ENCODE data around the gene CEBPG.
A peak's percentile ranks its signal among the peaks of the same experiment; 100 is the strongest.

CEBPG gene

GRCh38 chr19:33404506-33405253, 31.2 kb downstream of the CEBPG start:
- Histone ChIP-seq H3K27ac (ENCODE audit: low read depth, low read length) (peak overlapping the region; percentile 32), H3K9me3 (ENCODE audit: control insufficient read depth in 5 of 5, low read length in 5 of 5) (no peaks in the 10 kb centered on the region), H3K27me3 (ENCODE audit: control insufficient read depth in 5 of 5, insufficient read depth in 4 of 5, low read length in 5 of 5) (no peaks in the 10 kb centered on the region), H3K36me3 (ENCODE audit: control insufficient read depth in 5 of 5, insufficient read depth in 5 of 5, low read length in 5 of 5) (peaks cover 0 to 24% (median 7%) of the 10 kb centered on the region in 5 donors), H3K4me1 (ENCODE audit: control insufficient read depth in 5 of 5, insufficient read depth in 5 of 5, low read length in 5 of 5) (peaks cover 3 to 48% (median 38%) of the 10 kb centered on the region in 5 donors), H3K9ac (ENCODE audit: low read length in 5 of 5) (peak overlapping the region in 1 of 5 donors; percentile 44), H3K4me3 (ENCODE audit: low read depth in 1 of 5, low read length in 5 of 5) (no peak overlapping the region)

GRCh38 chr19:33405254-33405552, 31.7 kb downstream of the CEBPG start:
- Histone ChIP-seq H3K9me3 (ENCODE audit: control insufficient read depth in 5 of 5, low read length in 5 of 5) (no peaks in the 10 kb centered on the region), H3K9ac (ENCODE audit: low read length in 5 of 5) (no peak overlapping the region), H3K27me3 (ENCODE audit: control insufficient read depth in 5 of 5, insufficient read depth in 4 of 5, low read length in 5 of 5) (no peaks in the 10 kb centered on the region), H3K4me3 (ENCODE audit: low read depth in 1 of 5, low read length in 5 of 5) (peak overlapping the region in 1 of 5 donors; percentile 15), H3K36me3 (ENCODE audit: control insufficient read depth in 5 of 5, insufficient read depth in 5 of 5, low read length in 5 of 5) (peaks cover 0 to 24% (median 12%) of the 10 kb centered on the region in 5 donors), H3K27ac (ENCODE audit: low read depth, low read length) (peak overlapping the region; percentile 32), H3K4me1 (ENCODE audit: control insufficient read depth in 5 of 5, insufficient read depth in 5 of 5, low read length in 5 of 5) (peaks cover 3 to 48% (median 38%) of the 10 kb centered on the region in 5 donors)

- Histone ChIP-seq H3K9ac (ENCODE audit: low read length in 5 of 5) (no peak overlapping the region), H3K27me3 (ENCODE audit: control insufficient read depth in 5 of 5, insufficient read depth in 4 of 5, low read length in 5 of 5) (no peaks in the 10 kb centered on the region), H3K27ac (ENCODE audit: low read depth, low read length) (peak overlapping the region; percentile 32), H3K36me3 (ENCODE audit: control insufficient read depth in 5 of 5, insufficient read depth in 5 of 5, low read length in 5 of 5) (peaks cover 0 to 29% (median 18%) of the 10 kb centered on the region in 5 donors), H3K9me3 (ENCODE audit: control insufficient read depth in 5 of 5, low read length in 5 of 5) (no peaks in the 10 kb centered on the region), H3K4me1 (ENCODE audit: control insufficient read depth in 5 of 5, insufficient read depth in 5 of 5, low read length in 5 of 5) (peaks cover 3 to 48% (median 38%) of the 10 kb centered on the region in 5 donors), H3K4me3 (ENCODE audit: low read depth in 1 of 5, low read length in 5 of 5) (peak overlapping the region in 1 of 5 donors; percentile 15)
Measured at GRCh38 chr19:33405553-33406461, 32.3 kb downstream of the CEBPG start.

- Histone ChIP-seq H3K4me1 (ENCODE audit: control insufficient read depth in 5 of 5, insufficient read depth in 5 of 5, low read length in 5 of 5) (peaks cover 3 to 48% (median 38%) of the 10 kb centered on the region in 5 donors), H3K27ac (ENCODE audit: low read depth, low read length) (peak overlapping the region; percentile 10), H3K36me3 (ENCODE audit: control insufficient read depth in 5 of 5, insufficient read depth in 5 of 5, low read length in 5 of 5) (peaks cover 0 to 30% (median 26%) of the 10 kb centered on the region in 5 donors), H3K27me3 (ENCODE audit: control insufficient read depth in 5 of 5, insufficient read depth in 4 of 5, low read length in 5 of 5) (no peaks in the 10 kb centered on the region), H3K9me3 (ENCODE audit: control insufficient read depth in 5 of 5, low read length in 5 of 5) (no peaks in the 10 kb centered on the region), H3K9ac (ENCODE audit: low read length in 5 of 5) (no peak overlapping the region), H3K4me3 (ENCODE audit: low read depth in 1 of 5, low read length in 5 of 5) (no peak overlapping the region)
Measured at GRCh38 chr19:33406521-33407139, 33.1 kb downstream of the CEBPG start.

GRCh38 chr19:33407140-33407551, 33.6 kb downstream of the CEBPG start:
- Histone ChIP-seq H3K36me3 (ENCODE audit: control insufficient read depth in 5 of 5, insufficient read depth in 5 of 5, low read length in 5 of 5) (peaks cover 0 to 32% (median 29%) of the 10 kb centered on the region in 5 donors), H3K4me3 (ENCODE audit: low read depth in 1 of 5, low read length in 5 of 5) (no peak overlapping the region), H3K9me3 (ENCODE audit: control insufficient read depth in 5 of 5, low read length in 5 of 5) (no peaks in the 10 kb centered on the region), H3K4me1 (ENCODE audit: control insufficient read depth in 5 of 5, insufficient read depth in 5 of 5, low read length in 5 of 5) (peaks cover 3 to 48% (median 38%) of the 10 kb centered on the region in 5 donors), H3K9ac (ENCODE audit: low read length in 5 of 5) (no peak overlapping the region), H3K27ac (ENCODE audit: low read depth, low read length) (no peak overlapping the region), H3K27me3 (ENCODE audit: control insufficient read depth in 5 of 5, insufficient read depth in 4 of 5, low read length in 5 of 5) (no peaks in the 10 kb centered on the region)

GRCh38 chr19:33407716-33408115, 34.2 kb downstream of the CEBPG start:
- no peak overlapping the region for H3K27ac ChIP-seq (ENCODE audit: low read depth, low read length)
- H3K4me1 ChIP-seq (ENCODE audit: control insufficient read depth in 5 of 5, insufficient read depth in 5 of 5, low read length in 5 of 5) = peaks cover 3 to 43% (median 38%) of the 10 kb centered on the region in 5 donors
- no peaks in the 10 kb centered on the region for H3K9me3 ChIP-seq (ENCODE audit: control insufficient read depth in 5 of 5, low read length in 5 of 5)
- H3K9ac ChIP-seq (ENCODE audit: low read length in 5 of 5) = no peak overlapping the region
- H3K4me3 ChIP-seq (ENCODE audit: low read depth in 1 of 5, low read length in 5 of 5) = no peak overlapping the region
- peaks cover 0 to 34% (median 30%) of the 10 kb centered on the region in 5 donors for H3K36me3 ChIP-seq (ENCODE audit: control insufficient read depth in 5 of 5, insufficient read depth in 5 of 5, low read length in 5 of 5)
- H3K27me3 ChIP-seq (ENCODE audit: control insufficient read depth in 5 of 5, insufficient read depth in 4 of 5, low read length in 5 of 5) = no peaks in the 10 kb centered on the region

GRCh38 chr19:33408116-33408515, 34.6 kb downstream of the CEBPG start:
- Histone ChIP-seq H3K27ac (ENCODE audit: low read depth, low read length) (no peak overlapping the region), H3K4me1 (ENCODE audit: control insufficient read depth in 5 of 5, insufficient read depth in 5 of 5, low read length in 5 of 5) (peaks cover 3 to 39% (median 37%) of the 10 kb centered on the region in 5 donors), H3K36me3 (ENCODE audit: control insufficient read depth in 5 of 5, insufficient read depth in 5 of 5, low read length in 5 of 5) (peaks cover 0 to 38% (median 32%) of the 10 kb centered on the region in 5 donors), H3K9me3 (ENCODE audit: control insufficient read depth in 5 of 5, low read length in 5 of 5) (no peaks in the 10 kb centered on the region), H3K4me3 (ENCODE audit: low read depth in 1 of 5, low read length in 5 of 5) (no peak overlapping the region), H3K27me3 (ENCODE audit: control insufficient read depth in 5 of 5, insufficient read depth in 4 of 5, low read length in 5 of 5) (no peaks in the 10 kb centered on the region), H3K9ac (ENCODE audit: low read length in 5 of 5) (no peak overlapping the region)

GRCh38 chr19:33408538-33409434, 35.3 kb downstream of the CEBPG start:
- no peak overlapping the region for H3K27ac ChIP-seq (ENCODE audit: low read depth, low read length)
- no peaks in the 10 kb centered on the region for H3K27me3 ChIP-seq (ENCODE audit: control insufficient read depth in 5 of 5, insufficient read depth in 4 of 5, low read length in 5 of 5)
- peaks cover 0 to 40% (median 32%) of the 10 kb centered on the region in 5 donors for H3K36me3 ChIP-seq (ENCODE audit: control insufficient read depth in 5 of 5, insufficient read depth in 5 of 5, low read length in 5 of 5)
- no peak overlapping the region for H3K9ac ChIP-seq (ENCODE audit: low read length in 5 of 5)
- H3K4me3 ChIP-seq (ENCODE audit: low read depth in 1 of 5, low read length in 5 of 5) = no peak overlapping the region
- H3K9me3 ChIP-seq (ENCODE audit: control insufficient read depth in 5 of 5, low read length in 5 of 5) = no peaks in the 10 kb centered on the region
- H3K4me1 ChIP-seq (ENCODE audit: control insufficient read depth in 5 of 5, insufficient read depth in 5 of 5, low read length in 5 of 5) = peaks cover 3 to 33% (median 30%) of the 10 kb centered on the region in 5 donors

Measured in subcutaneous abdominal adipose tissue (tissue), 5 donors.